ENCODE measurements around the gene KANK2.

DNA sequence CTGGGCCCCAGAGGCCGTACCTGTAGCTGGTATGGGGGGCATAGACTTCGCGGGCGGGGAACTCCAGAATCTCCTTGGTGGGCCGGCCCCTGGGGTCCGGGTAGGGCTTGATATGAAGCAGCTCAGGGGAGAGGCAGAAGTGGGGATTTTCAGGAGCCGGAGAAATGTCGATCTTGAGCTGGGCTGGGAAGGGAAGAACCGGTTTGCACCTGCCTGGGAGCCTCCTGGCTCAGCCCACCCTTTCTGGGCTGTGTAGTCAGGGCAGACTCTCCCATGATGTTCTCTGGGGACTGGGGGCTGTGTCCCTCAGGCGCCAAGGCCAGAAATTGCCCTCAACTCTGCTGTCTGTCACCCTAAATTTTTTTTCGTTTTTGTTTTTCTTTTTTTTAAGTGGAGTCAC is 44.7 kb upstream of the KANK2 start:
- TF ChIP-seq, protein P1, sequence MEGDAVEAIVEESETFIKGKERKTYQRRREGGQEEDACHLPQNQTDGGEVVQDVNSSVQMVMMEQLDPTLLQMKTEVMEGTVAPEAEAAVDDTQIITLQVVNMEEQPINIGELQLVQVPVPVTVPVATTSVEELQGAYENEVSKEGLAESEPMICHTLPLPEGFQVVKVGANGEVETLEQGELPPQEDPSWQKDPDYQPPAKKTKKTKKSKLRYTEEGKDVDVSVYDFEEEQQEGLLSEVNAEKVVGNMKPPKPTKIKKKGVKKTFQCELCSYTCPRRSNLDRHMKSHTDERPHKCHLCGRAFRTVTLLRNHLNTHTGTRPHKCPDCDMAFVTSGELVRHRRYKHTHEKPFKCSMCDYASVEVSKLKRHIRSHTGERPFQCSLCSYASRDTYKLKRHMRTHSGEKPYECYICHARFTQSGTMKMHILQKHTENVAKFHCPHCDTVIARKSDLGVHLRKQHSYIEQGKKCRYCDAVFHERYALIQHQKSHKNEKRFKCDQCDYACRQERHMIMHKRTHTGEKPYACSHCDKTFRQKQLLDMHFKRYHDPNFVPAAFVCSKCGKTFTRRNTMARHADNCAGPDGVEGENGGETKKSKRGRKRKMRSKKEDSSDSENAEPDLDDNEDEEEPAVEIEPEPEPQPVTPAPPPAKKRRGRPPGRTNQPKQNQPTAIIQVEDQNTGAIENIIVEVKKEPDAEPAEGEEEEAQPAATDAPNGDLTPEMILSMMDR (IDR thresholded peaks at IDR 0.05) = no peak
- TF ChIP-seq POLR2A (IDR thresholded peaks at IDR 0.05) = no peak

All from thyroid gland (tissue), 4 donors.